GM08714 (cell line): Measurements from ENCODE around the gene ATE1.

Experiments used
- H3K4me3 ChIP-seq: fragments of 200-500 bp; sonication (Bioruptor generic); 2 replicates; pipeline ENCODE4 v1.5.1; 2014; ENCODE audit warnings: mild to moderate bottlenecking, low read length, inconsistent platforms
- ZNF274 ChIP-seq: IDR thresholded peaks from 2 replicates; pipeline ENCODE4 v1.6.1; 2012; ENCODE audit warnings: mild to moderate bottlenecking, low read depth, low read length

The ATE1 gene

DNA sequence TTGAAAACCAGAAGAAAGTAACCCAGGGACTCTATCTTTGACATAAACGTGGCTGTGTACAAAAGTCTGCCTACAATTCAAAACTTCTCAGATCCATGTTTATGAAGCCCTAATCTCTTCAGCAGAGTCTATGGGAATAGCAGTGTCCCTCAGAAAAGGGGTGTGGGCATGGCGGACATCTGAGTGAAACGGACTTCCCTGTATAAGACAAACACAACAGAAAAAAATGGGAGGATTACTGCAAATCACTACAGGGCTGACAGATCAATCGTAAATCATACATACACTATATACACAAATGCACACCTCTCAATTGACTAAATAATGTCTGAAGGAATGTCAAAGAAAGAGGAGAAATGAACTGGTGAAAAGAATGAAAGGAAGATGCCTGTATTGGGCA, 114.0 kb downstream of the ATE1 start:
- H3K4me3 ChIP-seq, result no peak overlapping the region
- no peak for TF ChIP-seq ZNF274

DNA sequence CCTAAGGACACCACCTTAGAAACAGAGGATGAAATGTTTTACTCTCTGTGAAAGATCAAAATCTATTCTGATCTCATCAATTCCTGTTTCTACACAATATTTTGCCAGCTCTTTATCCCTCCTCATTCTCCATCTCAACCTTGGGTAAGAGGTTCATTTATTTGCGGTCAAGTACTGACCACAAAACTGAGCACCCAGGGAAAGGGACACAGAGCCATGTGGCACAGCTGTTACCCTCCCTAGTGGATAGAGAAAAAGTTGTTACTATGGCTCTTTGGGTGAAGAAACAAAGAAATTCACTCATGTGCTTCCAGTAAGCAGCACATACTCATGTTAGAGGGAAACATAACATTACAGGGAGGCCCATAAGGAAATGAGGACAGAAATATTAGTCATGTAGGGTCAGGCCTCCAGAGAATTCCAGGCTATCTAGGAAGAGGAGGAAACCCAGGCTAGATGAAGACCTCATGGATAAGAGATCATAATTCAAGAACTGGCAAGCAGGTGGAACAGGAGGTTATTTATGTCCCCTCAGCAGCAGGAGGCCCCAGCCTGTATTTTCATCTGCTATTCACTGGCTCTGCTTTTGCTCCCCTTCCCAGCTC, 114.5 kb downstream of the ATE1 start:
- H3K4me3 ChIP-seq, result no peak overlapping the region
- TF ChIP-seq ZNF274, result no peak

- TF ChIP-seq ZNF274, result no peak
- H3K4me3 ChIP-seq, result no peak overlapping the region
These were observed 115.8 kb downstream of the ATE1 start for GRCh38 chr10:121812031-121812430.

DNA sequence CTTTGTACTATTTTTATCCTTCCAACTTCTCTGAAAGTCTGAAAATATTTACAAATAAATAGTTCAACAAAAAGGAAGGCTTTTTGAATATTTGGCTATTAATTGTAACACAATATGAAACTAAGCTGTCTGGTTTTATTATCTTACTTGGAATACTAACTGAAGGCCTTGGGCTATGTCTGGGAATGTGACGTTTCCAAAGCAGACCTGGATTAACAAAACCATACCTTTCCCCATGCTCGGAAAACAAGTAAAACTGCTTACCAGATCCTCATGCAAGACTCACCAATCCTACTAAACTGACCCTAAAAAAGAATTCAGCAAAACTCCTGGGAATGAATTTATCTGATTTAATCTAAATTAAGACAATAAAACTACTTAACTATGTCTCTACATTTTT, 116.4 kb downstream of the ATE1 start:
- TF ChIP-seq ZNF274, result no peak

DNA sequence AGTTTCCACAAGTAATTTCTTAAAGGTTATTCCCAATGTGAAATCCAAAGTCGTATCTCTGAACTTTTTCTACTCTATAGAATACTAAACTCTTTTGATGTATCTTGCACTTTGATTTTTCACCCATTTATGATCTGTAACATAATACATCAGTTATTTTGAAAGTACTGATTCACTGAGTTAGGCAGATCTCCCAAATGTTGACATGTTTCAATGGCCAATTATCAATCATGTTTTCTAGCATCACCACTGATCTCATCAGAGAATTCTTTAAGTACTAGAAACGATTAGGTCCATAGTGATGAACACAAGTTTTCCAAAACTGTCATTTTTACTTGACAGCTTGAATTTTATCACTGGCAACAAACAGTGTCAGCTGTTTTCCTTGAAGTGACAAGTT, 119.0 kb downstream of the ATE1 start:
- H3K4me3 ChIP-seq, result no peak overlapping the region
- TF ChIP-seq ZNF274, result no peak

More for the DNA sequence above, 116.4 kb downstream of the ATE1 start:
- H3K4me3 ChIP-seq, result no peak overlapping the region

DNA sequence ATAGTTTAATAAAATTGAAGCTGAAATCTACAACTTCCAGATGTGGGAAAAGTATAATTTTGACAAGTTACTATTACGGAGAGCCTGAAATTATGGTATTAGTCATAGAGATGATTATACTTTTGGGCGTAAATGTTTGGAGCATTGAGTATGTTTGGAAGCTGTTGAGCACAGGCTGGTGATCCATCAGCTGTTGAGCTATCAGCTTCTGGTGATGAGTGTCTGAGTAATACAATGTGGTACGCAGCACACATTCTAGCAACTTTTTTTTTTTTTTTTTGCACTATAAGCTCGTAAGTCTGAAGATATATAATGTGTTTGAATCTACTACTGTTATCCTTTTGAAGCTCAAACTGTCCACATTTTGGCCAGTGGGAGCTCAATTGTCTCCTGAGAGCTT, 123.4 kb downstream of the ATE1 start:
- no peak overlapping the region for H3K4me3 ChIP-seq
- no peak for TF ChIP-seq ZNF274

- no peak overlapping the region for H3K4me3 ChIP-seq
- TF ChIP-seq ZNF274, result no peak
These were observed 124.2 kb downstream of the ATE1 start for GRCh38 chr10:121803611-121804010.

DNA sequence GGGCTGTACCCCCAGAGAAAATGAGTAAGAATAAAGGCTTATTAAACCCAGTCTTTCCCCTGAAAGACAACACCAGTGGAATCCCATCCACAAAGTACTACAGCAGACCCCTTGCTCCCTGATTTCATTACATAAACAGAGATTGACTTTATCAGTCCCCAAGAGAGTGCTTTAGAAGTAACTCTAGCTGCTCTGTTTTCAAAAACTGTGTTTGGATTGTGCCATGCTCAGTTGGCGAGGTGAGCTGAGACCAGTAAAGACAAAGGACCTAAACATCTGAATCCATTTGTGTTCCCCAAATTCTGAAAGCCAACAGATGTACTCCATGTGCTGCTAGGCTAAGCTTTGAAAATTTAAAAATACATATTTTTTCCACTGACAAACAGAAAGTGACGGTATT, 127.0 kb downstream of the ATE1 start:
- TF ChIP-seq ZNF274, result no peak

DNA sequence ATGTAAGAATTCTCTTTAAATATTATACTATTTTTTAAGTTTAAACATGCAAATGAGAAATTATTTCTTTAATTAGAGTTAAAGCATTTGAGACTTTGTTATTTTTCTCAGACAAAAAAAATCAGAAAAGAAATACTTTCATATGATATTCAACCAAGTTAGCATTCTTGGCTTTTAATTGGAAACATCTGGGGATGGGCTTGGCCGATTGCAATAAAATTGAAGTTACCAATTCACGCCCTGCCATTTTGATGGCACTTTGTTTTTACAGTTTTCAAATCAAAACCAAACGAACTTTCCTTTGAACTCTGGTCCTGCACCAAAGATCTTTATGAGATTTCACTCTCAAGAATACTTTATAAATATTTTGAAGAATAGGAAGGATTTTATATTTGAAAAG, 127.7 kb downstream of the ATE1 start:
- TF ChIP-seq ZNF274, result no peak
- no peak overlapping the region for H3K4me3 ChIP-seq

More for the DNA sequence above, 127.0 kb downstream of the ATE1 start:
- no peak overlapping the region for H3K4me3 ChIP-seq

GRCh38 chr10:121797490-121797889, 130.3 kb downstream of the ATE1 start:
- TF ChIP-seq ZNF274, result no peak
- H3K4me3 ChIP-seq, result no peak overlapping the region

- no peak overlapping the region for H3K4me3 ChIP-seq
- TF ChIP-seq ZNF274, result no peak
These were observed 131.5 kb downstream of the ATE1 start for GRCh38 chr10:121796342-121796741.

- H3K4me3 ChIP-seq, result no peak overlapping the region
- no peak for TF ChIP-seq ZNF274
These were observed 135.6 kb downstream of the ATE1 start for GRCh38 chr10:121792198-121792597.

DNA sequence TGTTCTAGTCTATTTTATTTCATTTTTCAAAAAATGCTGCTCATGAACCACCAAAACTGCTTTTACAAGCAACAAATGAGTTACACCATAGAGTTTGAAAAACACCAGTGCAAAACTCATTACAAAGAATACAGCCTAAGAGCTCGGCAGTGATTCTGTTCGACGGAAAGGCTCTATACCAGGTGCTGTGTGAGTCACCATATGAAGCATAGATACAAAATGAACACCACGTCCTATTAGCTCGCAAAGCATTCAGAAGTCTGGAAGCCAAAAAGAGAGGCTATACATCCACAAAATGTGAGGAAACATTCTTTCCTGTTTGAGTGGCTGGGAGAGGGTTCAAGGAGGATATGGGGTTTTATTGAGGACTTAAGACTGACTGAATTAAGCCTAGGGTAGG, 136.1 kb downstream of the ATE1 start:
- no peak overlapping the region for H3K4me3 ChIP-seq
- TF ChIP-seq ZNF274, result no peak

GRCh38 chr10:121788717-121789116, 139.1 kb downstream of the ATE1 start:
- no peak overlapping the region for H3K4me3 ChIP-seq

DNA sequence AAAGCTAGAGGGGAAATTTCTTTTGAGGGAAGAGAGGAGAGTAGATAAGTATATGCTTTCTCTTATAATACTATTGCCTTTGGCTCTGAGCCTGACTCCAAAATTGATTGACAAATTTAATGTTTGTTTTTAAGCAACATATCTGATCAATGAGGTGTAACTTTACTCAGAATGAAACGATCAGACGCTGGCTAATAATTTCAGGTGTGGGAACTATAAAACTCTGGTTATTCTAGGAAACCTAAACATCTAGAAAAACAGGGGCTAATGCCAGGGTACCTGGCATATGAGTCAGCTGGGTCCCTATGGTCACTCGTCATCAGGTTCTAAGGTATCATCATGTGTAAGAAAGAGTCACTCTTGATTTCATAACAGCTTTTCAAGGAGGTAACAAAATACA, 139.7 kb downstream of the ATE1 start:
- no peak for TF ChIP-seq ZNF274
- H3K4me3 ChIP-seq, result no peak overlapping the region

More at GRCh38 chr10:121788717-121789116, 139.1 kb downstream of the ATE1 start:
- TF ChIP-seq ZNF274, result no peak

GRCh38 chr10:121787169-121787568, 140.7 kb downstream of the ATE1 start:
- H3K4me3 ChIP-seq, result no peak overlapping the region
- TF ChIP-seq ZNF274, result no peak

- no peak overlapping the region for H3K4me3 ChIP-seq
- TF ChIP-seq ZNF274, result no peak
These were observed 144.0 kb downstream of the ATE1 start for GRCh38 chr10:121783782-121784372.
